IPS DF 4.7 (cell line): ENCODE results near the gene TEX19.

Experiments
- DNase-seq: peaks from one replicate; pipeline ENCODE4 v3.0.0-alpha.2; 2013; ENCODE audit warnings: low spot score; ENCODE audit errors: extremely low read depth

Gene TEX19, protein sequence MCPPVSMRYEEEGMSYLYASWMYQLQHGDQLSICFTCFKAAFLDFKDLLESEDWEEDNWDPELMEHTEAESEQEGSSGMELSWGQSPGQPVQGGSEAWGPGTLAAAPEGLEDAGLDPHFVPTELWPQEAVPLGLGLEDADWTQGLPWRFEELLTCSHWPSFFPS

DNA sequence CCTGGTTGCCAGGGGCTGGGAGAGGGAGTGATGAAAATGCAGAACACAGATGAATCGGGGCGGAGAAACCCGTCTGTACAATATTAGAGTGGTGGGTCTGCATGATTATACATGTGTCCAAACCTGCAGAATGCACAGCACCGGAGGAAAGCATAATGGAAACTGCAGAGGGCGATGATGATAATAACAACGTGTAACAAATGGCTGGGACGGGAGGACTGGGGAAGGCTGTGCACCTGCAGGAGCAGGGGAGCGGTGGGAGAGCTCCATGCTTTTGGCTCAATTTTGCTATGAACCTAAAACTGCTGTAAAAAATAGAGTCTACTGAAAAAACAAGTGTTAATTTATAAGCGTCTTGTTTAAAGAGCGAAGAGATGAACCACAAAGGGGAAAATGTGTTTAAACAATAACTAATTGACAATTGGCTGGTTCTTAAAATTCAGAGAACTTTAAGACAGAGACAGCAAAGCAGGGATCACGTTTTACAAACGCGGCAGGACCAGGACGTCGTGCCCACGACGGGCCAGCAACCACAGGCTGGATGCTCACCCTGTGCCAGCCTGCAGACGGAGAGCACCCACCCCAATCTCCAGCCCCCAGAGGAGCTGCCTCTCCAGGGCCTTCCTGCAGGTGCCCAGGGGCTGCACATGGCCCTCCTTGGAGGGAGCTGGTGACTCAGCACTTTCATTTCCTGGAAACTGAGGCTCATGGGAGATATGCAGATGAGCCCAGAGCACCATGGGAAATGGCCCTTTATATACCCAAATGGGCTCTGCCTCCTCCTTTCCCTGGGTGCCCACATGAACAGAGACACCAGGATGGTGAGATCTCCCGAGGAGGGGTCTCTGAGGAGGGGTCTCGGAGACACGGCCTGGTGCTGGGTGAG is at the start of gene TEX19:
TSS of gene TEX19 (plus strand) at position 783 of the 886 bp plus-strand sequence. CDS start 2,904 bp downstream, outside the sequence.
- DNase-seq = no peak

DNA sequence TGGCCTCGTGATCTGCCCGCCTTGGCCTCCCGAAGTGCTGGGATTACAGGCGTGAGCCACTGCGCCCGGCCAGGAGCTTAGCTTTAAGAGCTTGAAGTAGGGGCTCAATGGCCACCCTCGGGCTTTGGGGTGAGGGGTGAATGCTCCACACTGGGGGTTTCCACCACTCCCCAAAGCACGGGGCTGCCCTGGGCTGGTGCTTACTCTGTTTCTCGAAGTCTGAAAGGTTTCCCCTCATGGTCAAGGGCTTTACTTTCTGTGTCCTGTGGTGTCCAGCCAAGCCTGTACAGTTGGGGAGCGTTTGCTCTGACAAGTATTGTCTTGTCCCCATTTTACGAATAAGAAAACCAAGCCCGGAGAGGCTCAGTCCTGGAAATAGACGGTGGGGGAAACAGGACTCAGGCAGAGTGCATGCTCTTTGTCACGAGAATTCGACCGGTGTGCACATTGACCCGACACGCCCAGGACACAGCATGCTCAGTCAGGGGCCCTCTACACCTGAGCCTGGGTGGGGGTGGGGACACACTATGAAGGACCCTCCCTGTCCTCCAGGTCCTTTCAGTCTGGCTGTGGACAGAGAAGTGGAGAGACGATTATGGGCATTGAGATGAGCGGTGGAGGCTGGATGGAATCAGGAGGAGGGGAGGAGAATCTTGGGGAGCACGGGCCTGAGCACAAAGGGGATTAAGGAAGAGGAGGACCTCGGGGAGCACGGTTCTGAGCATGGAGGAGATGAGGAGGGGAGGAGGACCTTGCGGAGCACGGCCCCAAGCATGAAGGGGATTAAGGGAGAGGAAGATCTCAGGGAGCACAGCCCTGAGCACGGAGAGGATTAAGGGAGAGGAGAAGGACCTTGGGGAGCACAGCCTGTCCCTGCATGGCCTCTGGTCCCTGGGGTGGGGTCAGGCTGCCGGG is 49.1 kb upstream of the TEX19 start:
- no peak for DNase-seq

GRCh38 chr17:82310877-82311276 is 48.2 kb upstream of the TEX19 start:
- DNase-seq = no peak

DNA sequence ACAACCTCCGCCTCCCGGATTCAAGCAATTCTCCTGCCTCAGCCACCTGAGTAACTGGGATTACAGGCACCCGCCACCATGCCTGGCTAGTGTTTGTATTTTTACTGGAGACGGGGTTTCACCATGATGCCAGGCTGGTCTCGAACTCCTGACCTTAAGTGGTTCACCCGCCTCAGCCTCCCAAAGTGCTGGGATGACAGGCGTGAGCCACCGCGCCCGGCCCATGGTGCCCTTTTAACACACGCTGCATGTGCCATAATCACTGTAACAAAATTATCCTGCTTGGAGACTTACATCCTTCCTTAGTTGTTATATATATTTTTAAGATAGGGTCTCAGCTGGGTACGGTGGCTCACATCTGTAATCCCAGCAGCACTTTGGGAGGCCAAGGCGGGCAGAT is 47.1 kb upstream of the TEX19 start:
- no peak for DNase-seq

DNA sequence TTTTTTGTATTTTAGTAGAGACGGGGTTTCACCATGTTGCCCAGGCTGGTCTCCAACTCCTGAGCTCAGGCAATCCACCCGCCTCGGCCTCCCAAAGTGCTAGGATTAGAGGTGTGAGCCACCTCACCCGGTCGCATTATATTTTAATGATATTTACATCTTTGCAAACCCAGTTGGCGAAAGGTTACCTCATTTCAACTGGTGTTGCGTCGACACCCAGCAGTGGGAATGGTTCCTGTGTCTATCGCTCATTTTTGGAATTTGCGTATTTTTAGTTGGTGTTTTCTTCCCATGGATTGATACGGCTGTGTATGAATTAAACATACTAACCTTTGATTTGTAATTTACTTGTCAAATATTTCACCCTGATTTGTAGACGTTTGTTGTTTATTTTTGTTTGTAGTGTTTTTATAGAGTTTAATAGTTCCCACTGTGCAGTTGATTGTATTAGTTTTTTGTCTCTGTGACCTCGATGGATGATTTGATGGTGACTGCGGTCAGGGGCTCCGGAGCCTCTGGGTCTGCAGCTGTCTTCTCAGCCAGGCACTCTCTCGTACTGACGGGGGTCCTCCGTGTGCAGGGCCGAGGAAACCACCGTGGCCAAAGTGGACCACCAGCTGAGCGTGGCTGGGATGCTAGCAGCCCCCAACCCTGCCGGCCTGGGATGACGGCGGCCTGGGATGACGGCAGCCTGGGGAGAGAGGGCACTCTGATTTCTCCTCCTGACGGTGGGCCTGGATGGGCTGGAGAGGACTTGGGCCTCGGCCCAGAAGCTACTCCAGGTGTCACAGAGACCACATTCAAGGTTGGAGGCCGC is 45.6 kb upstream of the TEX19 start:
- DNase-seq = no peak

- DNase-seq = no peak
Measured at GRCh38 chr17:82314012-82314726, 44.9 kb upstream of the TEX19 start.

DNA sequence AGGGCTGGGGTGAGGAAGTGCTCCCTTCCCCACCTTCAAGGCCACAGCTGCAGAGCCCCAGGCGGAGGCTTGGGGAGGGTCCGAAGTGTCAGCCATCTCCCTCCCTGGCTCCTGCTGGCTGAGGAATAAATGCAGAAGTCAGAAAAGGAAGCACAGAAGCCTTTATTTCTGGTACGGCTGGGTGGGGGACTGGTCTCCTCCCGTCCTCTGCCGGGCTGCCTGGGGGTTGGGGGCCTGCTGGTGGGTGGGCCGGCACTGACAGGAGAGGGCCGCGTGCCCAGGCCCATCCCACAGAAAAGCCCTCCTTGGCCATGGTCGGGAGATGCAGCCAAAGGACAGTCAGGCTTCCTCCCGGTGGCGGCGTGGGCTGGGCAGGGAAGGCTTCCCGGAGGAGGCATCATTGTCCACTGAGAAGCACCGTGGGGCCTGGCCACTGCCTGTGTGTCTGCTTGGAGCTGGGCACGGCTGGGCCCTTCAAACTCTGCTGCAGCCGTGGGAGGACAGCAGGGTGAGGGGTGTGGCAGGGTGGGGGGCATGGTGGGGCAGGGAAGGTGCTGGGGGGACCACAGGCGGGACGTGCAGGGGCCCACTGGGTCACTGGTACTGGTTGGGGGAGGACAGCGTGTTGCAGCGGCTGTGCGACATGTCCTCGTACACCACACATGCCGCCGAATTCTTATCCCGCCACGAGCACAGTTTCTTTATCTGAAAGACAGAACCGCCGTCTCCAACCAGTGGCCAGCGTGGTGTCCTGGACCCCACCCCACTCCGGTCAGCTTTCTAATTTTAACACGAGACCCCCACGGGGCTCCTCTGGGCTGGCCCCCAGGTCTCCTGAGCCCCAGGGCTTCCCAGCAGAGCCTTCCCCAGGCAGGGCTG is 44.1 kb upstream of the TEX19 start:
- DNase-seq = no peak

DNA sequence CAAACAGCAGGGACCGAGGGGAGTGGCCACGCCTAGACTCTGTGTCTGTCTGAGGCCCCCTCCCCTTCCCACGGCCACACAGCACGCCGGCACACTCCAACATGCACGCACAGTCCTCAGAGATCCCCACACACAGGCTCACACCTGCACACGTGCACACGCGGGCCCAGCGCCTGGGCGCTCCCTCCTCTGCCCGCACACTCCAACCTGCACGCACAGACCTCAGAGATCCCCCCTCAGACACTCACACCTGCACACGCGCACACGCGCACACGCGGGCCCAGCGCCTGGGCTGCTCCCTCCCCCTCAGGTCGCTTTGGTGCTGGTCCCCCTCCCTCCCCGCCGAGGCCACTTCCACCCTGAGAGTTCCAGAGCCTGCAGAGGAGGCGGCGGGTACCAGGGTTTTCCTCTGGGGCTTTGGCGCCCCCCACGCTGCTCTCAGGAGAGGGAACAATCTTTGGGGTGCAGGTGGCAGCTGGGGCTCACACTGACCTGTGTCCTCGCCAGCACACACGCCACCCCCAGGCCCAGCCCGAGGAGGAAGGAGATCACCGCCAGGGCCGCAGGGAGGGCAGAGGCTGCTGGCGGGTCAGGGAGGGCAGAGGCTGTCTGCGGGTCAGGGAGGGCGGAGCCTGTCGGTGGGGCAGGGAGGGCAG is 43.2 kb upstream of the TEX19 start:
- no peak for DNase-seq

DNA sequence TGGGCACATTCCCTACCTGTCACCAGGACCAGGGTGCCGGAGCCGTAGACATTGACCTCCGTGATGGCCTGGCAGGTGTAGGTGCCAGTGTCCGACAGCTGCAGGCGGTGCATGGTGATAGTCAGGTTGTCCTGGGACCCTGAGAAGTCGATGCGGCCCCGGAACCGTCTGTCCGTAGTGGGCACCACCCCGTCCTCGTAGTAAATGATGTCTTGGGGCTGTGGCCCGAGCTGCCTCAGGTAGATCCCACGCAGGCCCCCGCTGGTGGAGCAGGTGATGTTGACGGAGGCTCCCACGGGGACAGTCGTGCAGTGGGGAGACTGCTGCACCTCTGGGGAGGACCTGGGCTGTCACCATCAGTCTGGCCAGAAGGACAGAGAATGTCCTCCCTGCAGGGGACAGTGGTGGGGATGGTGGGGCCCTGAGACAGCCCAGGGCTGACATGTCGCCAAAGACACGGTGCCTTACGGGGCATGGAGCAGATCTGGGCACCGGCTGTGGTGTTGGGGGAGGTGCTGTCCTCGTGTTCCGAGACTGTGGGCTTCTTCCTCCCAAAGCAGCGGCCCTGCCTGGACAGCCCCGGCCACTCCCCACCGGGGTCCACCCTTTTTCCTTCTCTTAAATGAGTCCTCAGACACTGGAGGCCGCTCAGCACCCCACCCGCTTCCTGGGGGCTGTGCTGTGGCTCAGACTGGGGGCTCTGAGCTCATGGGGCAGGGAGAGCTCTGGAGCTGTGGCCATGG is 42.2 kb upstream of the TEX19 start:
- DNase-seq = no peak

DNA sequence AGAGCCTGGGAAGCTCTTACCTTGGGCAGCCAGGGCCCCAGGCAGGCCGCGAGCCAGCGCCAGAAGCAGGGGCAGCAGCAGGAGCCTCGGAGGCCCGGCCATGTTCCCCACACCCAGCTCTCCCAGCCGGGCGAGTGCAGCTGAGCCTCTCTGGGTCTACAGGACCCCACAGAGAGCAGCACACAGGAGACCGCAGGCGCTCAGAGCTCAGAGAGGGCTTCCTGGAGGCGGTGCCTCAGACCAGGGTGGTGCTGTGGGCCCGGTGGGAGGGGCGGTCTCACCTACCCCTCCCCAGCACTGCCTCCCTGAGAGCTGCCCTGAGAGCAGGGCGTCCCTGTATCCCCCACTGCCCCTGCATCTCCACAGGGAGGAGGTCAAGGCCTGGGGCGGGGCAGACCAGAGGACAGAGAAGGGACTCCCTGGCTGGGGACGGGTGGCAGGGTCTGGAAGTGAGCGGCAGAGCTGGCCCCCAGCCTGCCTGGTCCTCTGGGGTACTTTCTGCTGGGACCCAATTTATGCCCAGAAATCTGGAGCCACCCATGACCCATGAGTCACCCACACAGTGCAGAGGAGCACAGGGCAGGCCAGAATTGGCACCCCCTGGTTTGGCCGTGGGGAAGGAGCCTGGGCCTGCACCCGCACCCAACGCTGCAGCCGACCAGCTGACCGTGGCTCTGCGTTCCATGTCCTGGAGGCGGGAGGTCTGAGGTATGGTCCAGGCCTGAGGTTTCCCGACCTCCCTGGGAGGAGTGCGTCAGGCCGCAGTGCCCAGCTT is 41.5 kb upstream of the TEX19 start, which contains the start of gene CD7:
TSS of gene CD7 (minus strand) at position 215 of the 775 bp plus-strand sequence. CDS start at position 102, 113 bp downstream.
- no peak for DNase-seq

GRCh38 chr17:82318169-82318498 is 40.9 kb upstream of the TEX19 start:
- DNase-seq = no peak

DNA sequence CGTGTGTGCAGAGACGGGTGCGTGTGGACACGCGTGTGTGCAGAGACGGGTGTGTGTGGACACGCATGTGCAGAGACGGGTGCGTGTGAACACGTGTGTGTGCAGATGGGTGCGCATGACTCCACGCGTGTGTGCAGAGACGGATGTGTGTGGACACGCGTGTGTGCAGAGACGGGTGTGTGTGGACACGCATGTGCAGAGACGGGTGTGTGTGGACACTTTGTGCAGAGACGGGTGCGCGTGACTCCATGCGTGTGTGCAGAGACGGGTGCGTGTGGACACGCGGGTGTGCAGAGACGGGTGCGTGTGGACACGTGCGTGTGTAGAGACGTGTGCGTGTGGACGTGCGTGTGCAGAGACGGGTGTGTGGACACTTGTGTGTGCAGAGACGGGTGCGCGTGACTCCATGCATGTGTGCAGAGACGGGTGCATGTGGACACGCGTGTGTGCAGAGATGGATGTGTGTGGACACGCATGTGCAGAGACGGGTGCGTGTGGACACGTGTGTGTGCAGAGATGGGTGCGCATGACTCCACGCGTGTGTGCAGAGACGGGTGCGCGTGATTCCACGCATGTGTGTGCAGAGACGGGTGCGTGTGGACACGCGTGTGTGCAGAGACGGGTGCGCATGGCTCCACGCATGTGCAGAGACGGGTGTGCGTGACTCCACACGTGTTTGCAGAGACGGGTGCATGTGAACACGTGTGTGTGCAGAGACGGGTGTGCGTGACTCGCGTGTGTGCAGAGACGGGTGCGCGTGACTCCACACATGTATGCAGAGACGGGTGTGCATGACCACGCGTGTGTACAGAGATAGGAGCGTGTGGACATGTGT is 40.1 kb upstream of the TEX19 start:
- DNase-seq = no peak

GRCh38 chr17:82319619-82320062 is 39.4 kb upstream of the TEX19 start:
- no peak for DNase-seq

- no peak for DNase-seq
Measured at GRCh38 chr17:82320140-82320840, 38.8 kb upstream of the TEX19 start.
